ENCODE measurements around the gene THUMPD1. TPM values are rescaled to one million over a fixed set of nuclear protein-coding genes. Genes with fewer than 3 reads are reported as not detected.
A peak's percentile ranks its signal among the peaks of the same experiment; 100 is the strongest.

THUMPD1 gene
- polyA plus RNA-seq, 3 donors: 16.1 to 32.2 (median 23.5) TPM

DNA sequence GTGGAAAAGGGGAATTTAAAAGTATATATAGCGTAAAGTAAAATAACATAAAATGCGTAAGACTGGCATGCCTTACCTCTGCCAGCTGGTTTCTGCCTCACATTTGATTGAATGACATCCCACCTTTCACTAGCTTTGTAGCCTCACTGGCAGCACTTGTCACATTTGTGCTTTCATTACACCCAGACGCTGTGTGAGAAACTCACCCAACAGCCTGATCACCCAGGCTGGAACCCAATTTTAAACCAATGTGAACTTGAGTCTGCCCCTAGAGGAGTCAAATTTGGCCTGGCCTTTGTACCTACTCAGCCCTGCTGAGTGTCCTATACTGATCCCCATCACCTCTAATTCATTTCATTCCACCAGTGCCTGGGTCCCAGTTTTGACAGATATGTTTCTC lies 4.8 kb upstream of the THUMPD1 start:
- H3K27me3 Mint-ChIP-seq (ENCODE audit: low read depth in 3 of 3): no peaks in the 10 kb centered on the region
- H3K36me3 Mint-ChIP-seq: peaks cover 4 to 12% of the 10 kb centered on the region in 2 donors
- H2AFZ ChIP-seq (ENCODE audit: insufficient read depth, low read depth, low read length, poor library complexity, severe bottlenecking): no peak overlapping the region
- no peaks in the 10 kb centered on the region for H3K79me2 ChIP-seq (ENCODE audit: insufficient read depth, low read length)
- H3K36me3 ChIP-seq (replicated peaks in 1 of 2; ENCODE audit: control insufficient read depth in 1 of 2, insufficient read depth in 2 of 2, low read length in 2 of 2): no peaks in the 10 kb centered on the region
- H3K4me1 Mint-ChIP-seq: peaks cover 39% of the 10 kb centered on the region
- H3K9me3 Mint-ChIP-seq: peaks cover 2 to 25% (median 15%) of the 10 kb centered on the region in 7 donors
- no peaks in the 10 kb centered on the region for H4K20me1 ChIP-seq (ENCODE audit: insufficient read depth, low read length)
- no peak overlapping the region for H3K9ac ChIP-seq (ENCODE audit: insufficient read depth, low read length, poor library complexity, severe bottlenecking)
- intact Hi-C loops (cut with micrococcal nuclease): loop anchor here in 1 of 2 donors (10.0 kb wide), 1 partner anchor 148 kb away; no protein-coding TSS in a partner anchor
- H3K27ac ChIP-seq (ENCODE audit: low read depth in 1 of 2, low read length in 2 of 2): peak overlapping the region; percentile 70 to 90
- peak overlapping the region; percentile 64 for H3K4me2 ChIP-seq (replicated peaks; ENCODE audit: extremely low read depth, low read length, poor library complexity, severe bottlenecking)
- no peak for TF ChIP-seq CTCF (IDR thresholded peaks at IDR 0.05)
- H3K4me3 ChIP-seq (replicated peaks in 1 of 3; ENCODE audit: low read depth in 2 of 3, low read length in 3 of 3): peak overlapping the region in 1 of 3 experiments; percentile 61
- peak overlapping the region in 6 of 7 donors; percentile 77 to 89 (median 88) for H3K27ac Mint-ChIP-seq
- peaks cover 48 to 58% of the 10 kb centered on the region in 2 donors for H3K4me1 ChIP-seq (ENCODE audit: control insufficient read depth in 1 of 2, insufficient read depth in 2 of 2, low read length in 2 of 2)
- H3K9me3 ChIP-seq (replicated peaks in 1 of 2; ENCODE audit: control insufficient read depth in 1 of 2, insufficient read depth in 1 of 2, low read length in 2 of 2): peaks cover 0 to 16% of the 10 kb centered on the region in 2 donors
- WGBS (ENCODE audit: insufficient coverage): 100% methylated on average over 1 of the region's 3 CpGs
- H3K27me3 ChIP-seq (ENCODE audit: control insufficient read depth in 2 of 2, insufficient read depth in 2 of 2, low read length in 2 of 2): no peaks in the 10 kb centered on the region
- H3K4me3 Mint-ChIP-seq: no peak overlapping the region
- DNase-seq: no peak

DNA sequence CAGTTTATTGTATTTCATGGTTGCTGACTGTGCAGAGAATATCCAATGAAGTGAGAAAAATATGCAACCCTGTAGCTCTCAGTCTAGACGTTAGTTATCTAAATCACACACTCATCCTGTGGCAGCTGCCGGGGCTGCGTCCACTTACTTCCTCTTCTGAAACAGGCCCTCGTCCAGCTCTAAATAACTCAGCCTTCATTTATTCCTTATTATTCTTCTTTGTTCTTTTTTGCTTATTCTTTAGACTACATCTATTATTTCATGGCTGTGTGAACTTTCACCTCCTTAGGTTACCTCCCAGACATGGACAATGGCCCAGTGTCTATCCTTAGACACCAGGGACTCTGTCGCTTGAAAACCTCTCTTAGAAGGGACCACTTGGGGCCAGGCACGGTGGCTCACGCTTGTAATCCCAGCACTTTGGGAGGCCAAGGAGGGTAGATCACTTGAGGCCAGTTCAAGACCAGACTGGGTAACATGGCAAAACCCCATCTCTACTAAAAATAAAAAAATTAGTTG lies 3.4 kb upstream of the THUMPD1 start:
- peaks cover 4 to 12% of the 10 kb centered on the region in 2 donors for H3K36me3 Mint-ChIP-seq
- no peak overlapping the region for H3K9ac ChIP-seq (ENCODE audit: insufficient read depth, low read length, poor library complexity, severe bottlenecking)
- peak overlapping the region in 1 of 2 donors; percentile 55 for H3K4me3 Mint-ChIP-seq

More for the DNA sequence above, 3.4 kb upstream of the THUMPD1 start:
- H3K27me3 ChIP-seq (ENCODE audit: control insufficient read depth in 2 of 2, insufficient read depth in 2 of 2, low read length in 2 of 2): no peaks in the 10 kb centered on the region
- TF ChIP-seq CTCF (IDR thresholded peaks at IDR 0.05): no peak
- no peaks in the 10 kb centered on the region for H3K27me3 Mint-ChIP-seq (ENCODE audit: low read depth in 3 of 3)
- H3K27ac ChIP-seq (ENCODE audit: low read depth in 1 of 2, low read length in 2 of 2): peak overlapping the region; percentile 27 to 90
- H3K9me3 Mint-ChIP-seq: peaks cover 2 to 25% (median 15%) of the 10 kb centered on the region in 7 donors
- intact Hi-C loops (cut with micrococcal nuclease): loop anchor here in 1 of 2 donors (10.0 kb wide), 1 partner anchor 150 kb away; no protein-coding TSS in a partner anchor
- peak; percentile 57 to 63 (median 59) for DNase-seq
- no CpG with 5 or more reads among the region's 7 CpGs for WGBS (ENCODE audit: insufficient coverage)
- peaks cover 13% of the 10 kb centered on the region for H3K79me2 ChIP-seq (ENCODE audit: insufficient read depth, low read length)
- peak overlapping the region; percentile 42 for H3K4me2 ChIP-seq (replicated peaks; ENCODE audit: extremely low read depth, low read length, poor library complexity, severe bottlenecking)
- H3K4me1 Mint-ChIP-seq: peaks cover 48% of the 10 kb centered on the region
- H3K36me3 ChIP-seq (replicated peaks in 1 of 2; ENCODE audit: control insufficient read depth in 1 of 2, insufficient read depth in 2 of 2, low read length in 2 of 2): no peaks in the 10 kb centered on the region
- H2AFZ ChIP-seq (ENCODE audit: insufficient read depth, low read depth, low read length, poor library complexity, severe bottlenecking): peak overlapping the region; percentile 49
- peak overlapping the region; percentile 3 to 92 (median 88) for H3K27ac Mint-ChIP-seq
- peaks cover 11% of the 10 kb centered on the region for H4K20me1 ChIP-seq (ENCODE audit: insufficient read depth, low read length)
- H3K4me1 ChIP-seq (ENCODE audit: control insufficient read depth in 1 of 2, insufficient read depth in 2 of 2, low read length in 2 of 2): peaks cover 57 to 68% of the 10 kb centered on the region in 2 donors
- peaks cover 0 to 16% of the 10 kb centered on the region in 2 donors for H3K9me3 ChIP-seq (replicated peaks in 1 of 2; ENCODE audit: control insufficient read depth in 1 of 2, insufficient read depth in 1 of 2, low read length in 2 of 2)
- peak overlapping the region in 1 of 3 experiments; percentile 3 for H3K4me3 ChIP-seq (replicated peaks in 1 of 3; ENCODE audit: low read depth in 2 of 3, low read length in 3 of 3)

Data from CD14-positive monocyte (primary cell).